Fibroblast of lung (primary cell): ENCODE data around the gene MGAT5.

Source experiments
- CTCF ChIP-seq, 2 donors: IDR thresholded peaks in 1 of 2; conservative IDR thresholded peaks in 1 of 2; 1 replicate in 1 of 2; 2 replicates in 1 of 2; pipeline ENCODE4 v1.5.1; 2011 to 2012; ENCODE audit warnings: low read length in 2 of 2, control low read depth in 1 of 2, inconsistent platforms in 1 of 2, low read depth in 1 of 2, mild to moderate bottlenecking in 1 of 2
- EZH2 ChIP-seq: IDR thresholded peaks from 2 replicates; pipeline ENCODE4 v1.5.1; 2012; ENCODE audit warnings: low read length, control low read depth, mild to moderate bottlenecking; ENCODE audit errors: missing control alignments

- TF ChIP-seq EZH2 (no peak), CTCF (conservative IDR thresholded peaks at IDR 0.05 in 1 of 2, IDR thresholded peaks at IDR 0.05 in 1 of 2; ENCODE audit: low read depth in 1 of 2, low read length in 2 of 2) (no peak)
Measured at GRCh38 chr2:134410831-134411231, 157.0 kb downstream of the MGAT5 start.
